Motor neuron (in vitro differentiated cells): Measurements from ENCODE around the gene UGT2B15. TPM values are rescaled to one million over a fixed set of nuclear protein-coding genes. Genes with fewer than 3 reads are reported as not detected.
A peak's percentile ranks its signal among the peaks of the same experiment; 100 is the strongest.
"Not testable (repeated sequence)": the region's sequence is repeated elsewhere in the genome, so short reads cannot be mapped to it uniquely, and the experiment has no call there.

ENCODE experiments used
- ATAC-seq, 8 experiments: fragments of 200-7000 bp; cut with Tn5 transposase; replicated peaks in 6 of 8; 2 replicates each; pipeline ENCODE4 v1.8.0; 2021; ENCODE audit warnings: mild to moderate bottlenecking in 8 of 8, moderate library complexity in 8 of 8
- H3K27ac ChIP-seq, 2 donors: fragments of 250-450 bp; sonication (Bioruptor Pico); 2 replicates each; pipeline ENCODE4 v1.9.0; 2021; ENCODE audit warnings: antibody characterized with exemption in 2 of 2, mild to moderate bottlenecking in 2 of 2, moderate library complexity in 1 of 2
- H3K4me1 ChIP-seq, 2 donors: fragments of 250-450 bp; sonication (Bioruptor Pico); replicated peaks in 1 of 2; 2 replicates each; pipeline ENCODE4 v1.6.1; 2021; ENCODE audit warnings: antibody characterized with exemption in 2 of 2, mild to moderate bottlenecking in 2 of 2, moderate library complexity in 1 of 2
- H3K4me3 ChIP-seq, 5 donors: fragments of 250-450 bp; sonication (Bioruptor Pico); 2 replicates each; pipeline ENCODE4 v1.9.0; 2021; ENCODE audit warnings: antibody characterized with exemption in 5 of 5, mild to moderate bottlenecking in 5 of 5, moderate library complexity in 4 of 5
- WGBS, 10 experiments: fragments of 450-650 bp; shearing (Covaris generic); methylation state at CpG; one replicate each; pipeline ENCODE4 v1.0.0; 2022; 5-methylcytosine and 5-hydroxymethylcytosine counted together
- in situ Hi-C, 9 experiments: fragments of 400-800 bp; cut with MboI; loops; one replicate each; pipeline ENCODE4 v1.15.0; 2021; ENCODE audit warnings: low sequenced_read_pairs in 9 of 9, low pct_unique_long_range_greater_than_20kb in 2 of 9; ENCODE audit not compliant: unreplicated experiment in 9 of 9
- total RNA-seq, 8 experiments: library from RNA; unstranded; fragments of 300-600 nt; gene quantifications; 2 replicates each; pipeline versions ENCODE4 v1.2.3 to v1.2.4, GENCODE V29; 2022

The UGT2B15 gene
- total RNA-seq, 8 experiments from 2014 or later = 0.05 to 0.14 (median 0.08) TPM; not detected in 5

- Histone ChIP-seq H3K27ac (no peak overlapping the region), H3K4me3 (no peak overlapping the region), H3K4me1 (no peaks in the 10 kb centered on the region)
- in situ Hi-C loops = no loop called here
- WGBS, 10 experiments = 40 to 100% (median 83%) methylated on average over 1 to 3 of the region's 3 CpGs; no CpG with 5 or more reads in 4 of the 10 experiments
- ATAC-seq = peak in 1 of 8 experiments; percentile 27
These were observed 40.1 kb downstream of the UGT2B15 start for GRCh38 chr4:68630371-68630770.

GRCh38 chr4:68622731-68623130 lies 47.7 kb downstream of the UGT2B15 start:
- ATAC-seq, H3K27ac ChIP-seq, H3K4me3 ChIP-seq, H3K4me1 ChIP-seq, in situ Hi-C loops: not testable (repeated sequence)
- WGBS, 10 experiments = 0 to 100% methylated on average over 1 of the region's 2 CpGs; no CpG with 5 or more reads in 8 of the 10 experiments

- ATAC-seq = no peak
- no peaks in the 10 kb centered on the region for H3K4me1 ChIP-seq
- H3K4me3 ChIP-seq = no peak overlapping the region
- in situ Hi-C loops = no loop called here
- H3K27ac ChIP-seq = no peak overlapping the region
These were observed 53.3 kb downstream of the UGT2B15 start for GRCh38 chr4:68617003-68617698.

GRCh38 chr4:68615699-68616422 lies 54.6 kb downstream of the UGT2B15 start:
- ATAC-seq = no peak
- Histone ChIP-seq H3K4me1 (no peaks in the 10 kb centered on the region), H3K27ac (no peak overlapping the region), H3K4me3 (no peak overlapping the region)
- in situ Hi-C loops = no loop called here
- 4 to 95% (median 77%) methylated on average over 2 to 11 of the region's 11 CpGs; no CpG with 5 or more reads in 2 of the 10 experiments for WGBS, 10 experiments

GRCh38 chr4:68613752-68614151 lies 56.7 kb downstream of the UGT2B15 start:
- WGBS, 10 experiments = 0 to 92% (median 40%) methylated on average over 1 of the region's 1 CpG; no CpG with 5 or more reads in 1 of the 10 experiments
- no peak for ATAC-seq
- H3K4me3 ChIP-seq = no peak overlapping the region
- no peak overlapping the region for H3K27ac ChIP-seq
- no peaks in the 10 kb centered on the region for H3K4me1 ChIP-seq
- in situ Hi-C loops = no loop called here

- H3K27ac ChIP-seq = no peak overlapping the region
- no peak for ATAC-seq
- 0 to 100% (median 100%) methylated on average over 1 of the region's 1 CpG; no CpG with 5 or more reads in 4 of the 10 experiments for WGBS, 10 experiments
- H3K4me1 ChIP-seq = no peaks in the 10 kb centered on the region
- in situ Hi-C loops = no loop called here
- no peak overlapping the region for H3K4me3 ChIP-seq
These were observed 64.2 kb downstream of the UGT2B15 start for GRCh38 chr4:68606240-68606639.

- 3 to 100% (median 55%) methylated on average over 1 to 3 of the region's 3 CpGs; no CpG with 5 or more reads in 4 of the 10 experiments for WGBS, 10 experiments
- no peak overlapping the region for H3K27ac ChIP-seq
- H3K4me3 ChIP-seq = no peak overlapping the region
- in situ Hi-C loops = no loop called here
- no peak for ATAC-seq
- H3K4me1 ChIP-seq = no peaks in the 10 kb centered on the region
These were observed 71.3 kb downstream of the UGT2B15 start for GRCh38 chr4:68599150-68599549.

GRCh38 chr4:68597482-68597881 lies 73.0 kb downstream of the UGT2B15 start:
- no peak overlapping the region for H3K4me3 ChIP-seq
- no peak overlapping the region for H3K27ac ChIP-seq
- in situ Hi-C loops = no loop called here
- H3K4me1 ChIP-seq = peaks cover 2% of the 10 kb centered on the region in 2 donors
- 0 to 89% (median 55%) methylated on average over 1 to 2 of the region's 2 CpGs; no CpG with 5 or more reads in 6 of the 10 experiments for whole genome bisulfite sequencing, 10 experiments
- no peak for ATAC-seq

Other genes with a start within 250 kb of the UGT2B15 start
- gene TMPRSS11E, start 223.2 kb downstream of the UGT2B15 start, total RNA-seq = not detected
- gene UGT2B17, start 94.3 kb downstream of the UGT2B15 start, total RNA-seq = under 1 TPM in 1 of 8 experiments, not detected in 7; 0.41 TPM
- not detected for gene UGT2B10, start 145.3 kb upstream of the UGT2B15 start, total RNA-seq